Measurements from ENCODE around the gene ZIC4.

DNA sequence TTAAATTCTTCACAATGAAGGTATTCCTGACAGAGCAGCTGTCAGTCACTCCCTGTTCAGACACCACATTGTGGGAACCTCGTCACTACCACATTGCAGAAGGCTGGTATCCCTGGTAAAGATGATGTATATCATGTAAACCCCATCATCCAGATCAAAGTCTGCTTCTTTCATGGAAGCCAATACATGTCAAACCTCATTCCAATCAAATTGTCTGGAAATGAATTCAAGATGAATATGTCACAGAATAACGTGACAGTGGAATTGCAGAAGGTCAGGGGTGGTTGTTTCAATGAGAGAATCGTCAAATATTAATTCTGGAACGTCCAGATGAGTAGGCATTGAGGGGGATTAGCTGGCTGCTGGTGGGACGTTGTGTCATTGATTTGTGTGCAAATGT is 4.2 kb downstream of the ZIC4 start:
- TF ChIP-seq EZH2 (IDR thresholded peaks at IDR 0.05; ENCODE audit: low read depth, unreplicated experiment) (no peak), POLR2AphosphoS5 (IDR thresholded peaks at IDR 0.05; ENCODE audit: low read depth) (no peak), CREB1 (CRISPR knock-in tag; IDR thresholded peaks at IDR 0.05; ENCODE audit: low read depth) (no peak)
- TF ChIP-seq, protein P1, sequence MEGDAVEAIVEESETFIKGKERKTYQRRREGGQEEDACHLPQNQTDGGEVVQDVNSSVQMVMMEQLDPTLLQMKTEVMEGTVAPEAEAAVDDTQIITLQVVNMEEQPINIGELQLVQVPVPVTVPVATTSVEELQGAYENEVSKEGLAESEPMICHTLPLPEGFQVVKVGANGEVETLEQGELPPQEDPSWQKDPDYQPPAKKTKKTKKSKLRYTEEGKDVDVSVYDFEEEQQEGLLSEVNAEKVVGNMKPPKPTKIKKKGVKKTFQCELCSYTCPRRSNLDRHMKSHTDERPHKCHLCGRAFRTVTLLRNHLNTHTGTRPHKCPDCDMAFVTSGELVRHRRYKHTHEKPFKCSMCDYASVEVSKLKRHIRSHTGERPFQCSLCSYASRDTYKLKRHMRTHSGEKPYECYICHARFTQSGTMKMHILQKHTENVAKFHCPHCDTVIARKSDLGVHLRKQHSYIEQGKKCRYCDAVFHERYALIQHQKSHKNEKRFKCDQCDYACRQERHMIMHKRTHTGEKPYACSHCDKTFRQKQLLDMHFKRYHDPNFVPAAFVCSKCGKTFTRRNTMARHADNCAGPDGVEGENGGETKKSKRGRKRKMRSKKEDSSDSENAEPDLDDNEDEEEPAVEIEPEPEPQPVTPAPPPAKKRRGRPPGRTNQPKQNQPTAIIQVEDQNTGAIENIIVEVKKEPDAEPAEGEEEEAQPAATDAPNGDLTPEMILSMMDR (conservative IDR thresholded peaks at IDR 0.05; ENCODE audit: low read depth in 2 of 2) = no peak
- TF ChIP-seq, protein P2, sequence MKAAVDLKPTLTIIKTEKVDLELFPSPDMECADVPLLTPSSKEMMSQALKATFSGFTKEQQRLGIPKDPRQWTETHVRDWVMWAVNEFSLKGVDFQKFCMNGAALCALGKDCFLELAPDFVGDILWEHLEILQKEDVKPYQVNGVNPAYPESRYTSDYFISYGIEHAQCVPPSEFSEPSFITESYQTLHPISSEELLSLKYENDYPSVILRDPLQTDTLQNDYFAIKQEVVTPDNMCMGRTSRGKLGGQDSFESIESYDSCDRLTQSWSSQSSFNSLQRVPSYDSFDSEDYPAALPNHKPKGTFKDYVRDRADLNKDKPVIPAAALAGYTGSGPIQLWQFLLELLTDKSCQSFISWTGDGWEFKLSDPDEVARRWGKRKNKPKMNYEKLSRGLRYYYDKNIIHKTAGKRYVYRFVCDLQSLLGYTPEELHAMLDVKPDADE (IDR thresholded peaks at IDR 0.05) = no peak
- TF ChIP-seq, protein P3, sequence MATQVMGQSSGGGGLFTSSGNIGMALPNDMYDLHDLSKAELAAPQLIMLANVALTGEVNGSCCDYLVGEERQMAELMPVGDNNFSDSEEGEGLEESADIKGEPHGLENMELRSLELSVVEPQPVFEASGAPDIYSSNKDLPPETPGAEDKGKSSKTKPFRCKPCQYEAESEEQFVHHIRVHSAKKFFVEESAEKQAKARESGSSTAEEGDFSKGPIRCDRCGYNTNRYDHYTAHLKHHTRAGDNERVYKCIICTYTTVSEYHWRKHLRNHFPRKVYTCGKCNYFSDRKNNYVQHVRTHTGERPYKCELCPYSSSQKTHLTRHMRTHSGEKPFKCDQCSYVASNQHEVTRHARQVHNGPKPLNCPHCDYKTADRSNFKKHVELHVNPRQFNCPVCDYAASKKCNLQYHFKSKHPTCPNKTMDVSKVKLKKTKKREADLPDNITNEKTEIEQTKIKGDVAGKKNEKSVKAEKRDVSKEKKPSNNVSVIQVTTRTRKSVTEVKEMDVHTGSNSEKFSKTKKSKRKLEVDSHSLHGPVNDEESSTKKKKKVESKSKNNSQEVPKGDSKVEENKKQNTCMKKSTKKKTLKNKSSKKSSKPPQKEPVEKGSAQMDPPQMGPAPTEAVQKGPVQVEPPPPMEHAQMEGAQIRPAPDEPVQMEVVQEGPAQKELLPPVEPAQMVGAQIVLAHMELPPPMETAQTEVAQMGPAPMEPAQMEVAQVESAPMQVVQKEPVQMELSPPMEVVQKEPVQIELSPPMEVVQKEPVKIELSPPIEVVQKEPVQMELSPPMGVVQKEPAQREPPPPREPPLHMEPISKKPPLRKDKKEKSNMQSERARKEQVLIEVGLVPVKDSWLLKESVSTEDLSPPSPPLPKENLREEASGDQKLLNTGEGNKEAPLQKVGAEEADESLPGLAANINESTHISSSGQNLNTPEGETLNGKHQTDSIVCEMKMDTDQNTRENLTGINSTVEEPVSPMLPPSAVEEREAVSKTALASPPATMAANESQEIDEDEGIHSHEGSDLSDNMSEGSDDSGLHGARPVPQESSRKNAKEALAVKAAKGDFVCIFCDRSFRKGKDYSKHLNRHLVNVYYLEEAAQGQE (IDR thresholded peaks at IDR 0.05; ENCODE audit: unreplicated experiment) = no peak

Measured in GM23338 (cell line).